GM21360 (cell line): Measurements from ENCODE around the gene ZNF689.

Experiments used
- ATAC-seq: cut with Tn5 transposase; IDR thresholded peaks from one replicate; pipeline ENCODE4 v1.9.1; 2021; ENCODE audit warnings: mild to moderate bottlenecking, moderate library complexity; ENCODE audit not compliant: unreplicated experiment

ZNF689 gene

DNA sequence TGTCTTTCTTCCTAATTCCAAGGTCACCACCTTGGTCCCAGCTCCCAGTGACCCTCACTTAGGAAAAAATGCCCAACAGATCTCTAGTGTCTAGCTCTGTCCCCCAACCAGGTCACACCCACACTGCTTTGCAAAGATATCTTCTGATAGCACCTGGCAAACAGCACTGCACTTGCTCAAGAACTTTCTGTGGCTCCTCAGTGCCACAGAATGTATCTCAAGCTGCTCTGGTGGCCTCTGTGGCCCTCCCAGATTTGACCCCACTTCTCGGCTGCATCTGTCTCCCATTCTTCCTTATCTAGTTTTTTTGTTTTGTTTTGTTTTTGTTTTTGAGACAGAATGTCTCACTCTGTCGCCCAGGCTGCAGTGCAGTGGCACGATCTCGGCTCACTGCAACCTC, 43.7 kb downstream of the ZNF689 start:
- ATAC-seq, result no peak

- ATAC-seq, result no peak
Observed at GRCh38 chr16:30565984-30566383, 44.2 kb downstream of the ZNF689 start.

GRCh38 chr16:30565526-30565925, 44.7 kb downstream of the ZNF689 start:
- no peak for ATAC-seq

GRCh38 chr16:30562021-30562420, 48.2 kb downstream of the ZNF689 start:
- ATAC-seq, result no peak

GRCh38 chr16:30561089-30561816, 48.9 kb downstream of the ZNF689 start:
- ATAC-seq, result no peak

DNA sequence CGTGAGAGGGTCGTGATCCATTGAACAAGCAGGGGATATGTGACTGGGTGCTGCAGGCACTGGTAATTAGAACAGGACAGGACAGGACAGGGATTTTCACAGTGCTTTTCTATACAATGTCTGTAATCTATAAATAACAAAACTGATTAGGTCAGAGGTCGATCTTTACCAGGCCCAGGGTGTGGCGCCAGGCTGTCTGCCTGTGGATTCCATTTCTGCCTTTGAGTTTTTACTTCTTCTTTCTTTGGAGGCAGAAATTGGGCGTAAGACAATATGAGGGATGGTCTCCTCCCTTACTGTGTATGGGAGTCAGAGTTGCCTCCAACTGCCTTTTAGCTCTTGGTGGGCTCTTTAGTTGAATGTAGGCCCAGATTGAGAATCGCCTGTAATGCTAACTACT, 50.5 kb downstream of the ZNF689 start:
- no peak for ATAC-seq

- no peak for ATAC-seq
Observed at GRCh38 chr16:30558789-30559377, 51.3 kb downstream of the ZNF689 start.

DNA sequence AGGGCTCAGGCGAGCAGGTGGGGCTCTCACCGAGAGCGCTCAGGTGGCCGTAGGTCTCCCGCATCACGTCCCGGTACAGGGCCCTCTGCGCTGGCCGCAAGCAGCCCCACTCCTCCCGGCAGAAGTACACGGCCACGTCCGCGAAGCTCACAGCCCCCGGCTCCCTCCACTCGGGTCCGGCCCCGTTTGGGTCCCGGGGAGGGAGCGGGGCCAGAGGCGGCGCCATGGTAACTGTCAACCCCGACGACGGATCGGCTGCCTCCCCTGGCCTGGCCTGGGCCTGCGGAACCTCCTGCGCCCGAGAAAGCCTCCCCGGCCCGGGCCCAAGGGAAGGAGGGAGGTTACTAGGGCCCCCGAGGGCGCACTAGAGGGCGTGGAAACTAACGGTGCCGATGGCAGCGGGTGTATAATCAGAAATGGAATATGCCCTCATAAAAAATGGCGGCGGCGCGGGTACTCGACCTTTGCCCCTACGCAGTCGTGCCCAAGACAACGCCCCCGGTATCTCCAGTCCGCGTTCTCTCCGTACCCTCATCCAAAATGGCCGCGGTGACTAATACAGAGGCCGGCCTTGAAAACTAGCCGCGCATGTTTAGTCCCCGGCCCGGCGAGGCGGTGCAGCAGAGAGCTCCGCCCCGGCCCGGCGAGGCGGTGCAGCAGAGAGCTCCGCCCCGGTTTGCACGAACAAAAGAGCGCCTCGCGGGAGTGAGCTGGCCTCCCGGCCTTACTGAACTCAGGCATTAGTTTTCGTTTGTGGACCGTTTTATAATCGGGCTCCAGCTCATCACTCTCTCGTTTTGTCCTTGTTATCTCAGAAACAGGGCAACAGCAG, 52.0 kb downstream of the ZNF689 start, which contains the start of gene ZNF764:
Gene ZNF764 (minus strand): TSS at position 418 of the 832 bp plus-strand sequence. CDS start 192 bp downstream, at position 226.
- peak; percentile 90 for ATAC-seq

DNA sequence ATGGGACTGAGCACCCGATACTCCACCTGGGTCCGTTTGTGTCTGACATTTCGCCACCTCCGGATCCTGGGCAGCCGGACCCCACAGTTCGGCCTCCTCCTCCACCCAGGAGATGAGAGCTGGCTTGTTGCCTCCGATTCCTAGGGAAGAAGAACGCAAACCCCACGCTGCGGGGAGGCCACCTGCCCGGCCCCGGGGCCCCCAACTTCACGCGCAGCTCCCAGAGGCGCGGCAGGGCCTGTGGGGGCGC, 52.6 kb downstream of the ZNF689 start:
- peak; percentile 8 for ATAC-seq

- ATAC-seq, result no peak
Observed at GRCh38 chr16:30556125-30556473, 54.1 kb downstream of the ZNF689 start.

- no peak for ATAC-seq
Observed at GRCh38 chr16:30555315-30556124, 54.7 kb downstream of the ZNF689 start.

- no peak for ATAC-seq
Observed at GRCh38 chr16:30554557-30555314, 55.5 kb downstream of the ZNF689 start.

DNA sequence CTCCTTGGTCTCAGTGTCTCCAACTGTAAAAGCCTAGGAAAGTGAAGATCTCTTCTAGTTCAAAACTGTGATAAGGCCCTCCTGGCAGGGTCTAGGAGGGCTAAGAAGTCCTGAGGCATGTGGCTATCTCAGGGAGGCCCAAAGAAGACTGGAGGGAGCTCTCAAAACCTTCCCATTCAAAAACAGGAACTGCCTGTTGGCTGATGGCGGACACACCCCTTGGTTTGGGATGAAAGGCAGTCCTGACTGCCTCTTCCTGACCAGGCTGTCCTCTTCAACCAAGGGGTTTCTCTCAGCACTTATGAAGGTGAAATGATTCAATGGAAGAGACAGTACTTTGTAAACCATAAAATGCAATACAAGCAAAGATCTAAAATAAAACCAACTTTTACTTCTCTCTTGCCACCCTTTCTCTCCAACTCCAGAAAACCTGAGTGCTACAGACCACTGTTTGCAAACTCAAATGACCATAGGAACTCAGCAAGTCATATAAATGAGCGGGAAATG, 56.7 kb downstream of the ZNF689 start:
- no peak for ATAC-seq

GRCh38 chr16:30552956-30553355, 57.2 kb downstream of the ZNF689 start:
- ATAC-seq, result no peak
